GM23248 (cell line): ENCODE data around the gene KRTAP6-3. TPM values are rescaled to one million over a fixed set of nuclear protein-coding genes. Genes with fewer than 3 reads are reported as not detected.

Experiments
- DNase-seq: peaks from one replicate; pipeline ENCODE4 v3.0.0-alpha.2; 2015
- H2AFZ ChIP-seq: fragments of 200-600 bp; sonication (generic); 2 replicates; pipeline ENCODE4 v1.6.1; 2016; ENCODE audit warnings: antibody characterized with exemption
- H3F3A ChIP-seq: fragments of 200-600 bp; sonication (generic); 2 replicates; pipeline ENCODE4 v1.6.1; 2016; ENCODE audit warnings: mild to moderate bottlenecking, antibody characterized with exemption, mixed run types; ENCODE audit not compliant: insufficient read depth
- H3K27ac ChIP-seq: fragments of 200-600 bp; sonication (generic); 2 replicates; pipeline ENCODE4 v1.5.1; 2016; ENCODE audit warnings: mild to moderate bottlenecking
- H3K27me3 ChIP-seq: fragments of 200-600 bp; sonication (generic); replicated peaks from 2 replicates; pipeline ENCODE4 v1.6.1; 2016; ENCODE audit warnings: mild to moderate bottlenecking; ENCODE audit not compliant: insufficient read depth
- H3K36me3 ChIP-seq: fragments of 200-600 bp; sonication (generic); 2 replicates; pipeline ENCODE4 v1.6.1; 2016; ENCODE audit warnings: low read depth, mild to moderate bottlenecking
- H3K4me1 ChIP-seq: fragments of 200-600 bp; sonication (generic); 2 replicates; pipeline ENCODE4 v1.6.1; 2016; ENCODE audit warnings: mild to moderate bottlenecking; ENCODE audit not compliant: insufficient read depth
- H3K4me2 ChIP-seq: fragments of 200-600 bp; sonication (generic); one replicate; pipeline ENCODE4 v1.6.1; 2016; ENCODE audit warnings: mild to moderate bottlenecking; ENCODE audit not compliant: unreplicated experiment
- H3K4me3 ChIP-seq: fragments of 200-600 bp; sonication (generic); 2 replicates; pipeline ENCODE4 v1.5.1; 2016; ENCODE audit warnings: mild to moderate bottlenecking
- H3K79me2 ChIP-seq: fragments of 200-600 bp; sonication (generic); 2 replicates; pipeline ENCODE4 v1.6.1; 2016; ENCODE audit warnings: mild to moderate bottlenecking; ENCODE audit not compliant: insufficient read depth
- H3K9ac ChIP-seq: fragments of 200-600 bp; sonication (generic); 2 replicates; pipeline ENCODE4 v1.6.1; 2016; ENCODE audit warnings: mild to moderate bottlenecking
- H3K9me2 ChIP-seq: fragments of 200-600 bp; sonication (generic); 2 replicates; pipeline ENCODE4 v1.6.1; 2016; ENCODE audit warnings: mixed run types, mild to moderate bottlenecking, moderate library complexity; ENCODE audit not compliant: insufficient read depth
- H3K9me3 ChIP-seq: fragments of 200-600 bp; sonication (generic); one replicate; pipeline ENCODE4 v1.6.1; 2017; ENCODE audit warnings: low read depth
- H4K20me1 ChIP-seq: fragments of 200-600 bp; sonication (generic); 2 replicates; pipeline ENCODE4 v1.6.0; 2016; ENCODE audit not compliant: insufficient read depth
- EZH2 ChIP-seq: fragments of 200-600 bp; sonication (generic); IDR thresholded peaks from 2 replicates; pipeline ENCODE4 v1.6.1; 2018; ENCODE audit warnings: antibody characterized with exemption, mild to moderate bottlenecking; ENCODE audit not compliant: insufficient read depth, poor library complexity, severe bottlenecking
- EZH2phosphoT487 ChIP-seq: fragments of 200-600 bp; sonication (generic); IDR thresholded peaks from 2 replicates; pipeline ENCODE4 v1.6.1; 2018; ENCODE audit warnings: antibody characterized with exemption, moderate library complexity, mild to moderate bottlenecking, low read depth; ENCODE audit not compliant: insufficient read depth
- WGBS, 2 experiments: methylation state at CpG; one replicate each; pipeline ENCODE4 v1.1.6; 2015 to 2017; ENCODE audit warnings: low lambda C conversion rate in 2 of 2, low coverage in 1 of 2; ENCODE audit errors: missing lambda C conversion rate in 2 of 2; 5-methylcytosine and 5-hydroxymethylcytosine counted together
- in situ Hi-C: fragments of 300-500 bp; cut with MboI; formaldehyde crosslinking; loops from 2 replicates; pipeline ENCODE4 v1.15.0; 2020
- polyA plus RNA-seq: library from polyadenylated mRNA; unstranded; fragments of >200 nt; fragmentation: Nextera tagmentation; extraction: Ambion mirVana; gene quantifications from 2 replicates; pipeline ENCODE4 v1.2.1, GENCODE V29; 2016
- small RNA-seq: library from RNA; depleted of rRNA; stranded (forward); fragments of <200 nt; gene quantifications from one replicate; pipeline ENCODE3, GENCODE V24; 2014; ENCODE audit warnings: low read depth, low replicate concordance
- total RNA-seq: library from RNA; depleted of rRNA; stranded (reverse); fragments of >200 nt; shearing (Covaris generic); gene quantifications from 2 replicates; pipeline ENCODE4 v1.2.3, GENCODE V29; 2014; rRNA removed

Gene KRTAP6-3
- total and polyA plus RNA-seq, 2 experiments from 2014 or later = not detected

DNA sequence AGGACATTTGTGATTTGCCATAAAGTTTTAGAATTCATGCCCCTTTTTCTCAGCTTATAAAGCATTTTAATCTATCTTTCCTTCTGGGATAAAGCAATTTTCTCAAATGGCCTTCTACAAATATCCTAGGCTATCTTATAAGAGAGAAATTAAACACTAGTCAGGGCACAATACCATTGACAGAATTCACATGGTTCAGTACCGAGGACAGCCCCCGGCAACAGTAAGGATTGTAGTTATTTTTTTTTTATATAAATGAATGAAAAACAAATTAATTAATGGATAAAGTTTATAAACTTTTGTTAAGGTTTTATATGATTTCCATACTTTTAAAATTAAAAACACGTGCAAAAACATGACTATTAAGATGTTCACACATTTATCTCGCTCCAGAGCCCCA lies 35.9 kb downstream of the KRTAP6-3 start:
- DNase-seq = no peak
- WGBS, 2 experiments = 20 to 21% methylated on average over 4 of the region's 4 CpGs
- H3K9me3 ChIP-seq = peaks cover 4% of the 10 kb centered on the region
- H2AFZ ChIP-seq = no peak overlapping the region
- H3F3A ChIP-seq = no peaks in the 10 kb centered on the region
- H3K4me2 ChIP-seq = no peak overlapping the region
- no peaks in the 10 kb centered on the region for H3K27me3 ChIP-seq
- H3K4me1 ChIP-seq = no peaks in the 10 kb centered on the region
- H3K4me3 ChIP-seq = no peak overlapping the region
- H3K27ac ChIP-seq = no peak overlapping the region
- no peaks in the 10 kb centered on the region for H4K20me1 ChIP-seq
- H3K9ac ChIP-seq = no peak overlapping the region
- no peaks in the 10 kb centered on the region for H3K79me2 ChIP-seq
- no peaks in the 10 kb centered on the region for H3K36me3 ChIP-seq
- in situ Hi-C loops = no loop called here
- no peaks in the 10 kb centered on the region for H3K9me2 ChIP-seq
- no peak for TF ChIP-seq EZH2
- TF ChIP-seq EZH2phosphoT487 = no peak

DNA sequence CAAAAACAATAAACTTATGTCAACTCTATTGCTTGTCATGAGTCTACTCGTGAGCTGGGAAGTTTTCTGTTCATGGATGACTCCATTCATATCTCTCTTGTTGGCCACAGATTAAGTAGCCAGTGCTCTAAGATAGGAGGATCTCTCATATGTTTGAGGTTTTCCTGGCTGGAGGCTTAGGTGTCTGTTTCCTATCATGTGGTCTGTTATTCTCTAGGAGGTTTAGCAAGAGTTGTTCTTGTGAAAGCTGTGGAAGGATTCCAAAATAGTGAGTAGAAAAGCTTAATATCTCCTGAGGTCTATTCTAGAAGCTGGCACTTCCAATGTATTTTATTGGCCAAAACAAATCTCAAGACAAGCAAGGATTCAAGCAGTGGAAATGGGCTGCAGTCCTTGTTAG lies 37.0 kb downstream of the KRTAP6-3 start:
- Histone ChIP-seq H3K4me1 (no peaks in the 10 kb centered on the region), H3K9me3 (peaks cover 4% of the 10 kb centered on the region), H4K20me1 (no peaks in the 10 kb centered on the region), H2AFZ (no peak overlapping the region), H3F3A (no peaks in the 10 kb centered on the region), H3K9me2 (no peaks in the 10 kb centered on the region), H3K4me3 (no peak overlapping the region), H3K36me3 (no peaks in the 10 kb centered on the region), H3K9ac (no peak overlapping the region), H3K27me3 (no peaks in the 10 kb centered on the region), H3K27ac (no peak overlapping the region), H3K79me2 (no peaks in the 10 kb centered on the region), H3K4me2 (no peak overlapping the region)
- 28 to 36% methylated on average over 1 of the region's 1 CpG for WGBS, 2 experiments
- in situ Hi-C loops = no loop called here
- DNase-seq = no peak
- TF ChIP-seq EZH2phosphoT487 (no peak), EZH2 (no peak)

GRCh38 chr21:30634906-30635305 lies 42.7 kb downstream of the KRTAP6-3 start, which contains the start of gene KRTAP20-2:
KRTAP20-2 (plus strand) TSS chr21:30635206; CDS start chr21:30635264, 58 bp downstream.
- no peaks in the 10 kb centered on the region for H3K9me3 ChIP-seq
- TF ChIP-seq EZH2phosphoT487 (no peak), EZH2 (no peak)
- H4K20me1 ChIP-seq = no peaks in the 10 kb centered on the region
- no peak for DNase-seq
- no peaks in the 10 kb centered on the region for H3K9me2 ChIP-seq
- H3F3A ChIP-seq = no peaks in the 10 kb centered on the region
- no peak within 1 kb of the TSS for H3K9ac ChIP-seq
- H3K27ac ChIP-seq = no peak within 1 kb of the TSS
- H3K4me1 ChIP-seq = no peaks in the 10 kb centered on the region
- H3K4me2 ChIP-seq = no peak within 1 kb of the TSS
- WGBS, 2 experiments = 21 to 31% methylated on average over 1 of the region's 1 CpG
- in situ Hi-C loops = no loop called here
- H3K36me3 ChIP-seq = no peaks in the 10 kb centered on the region
- no peaks in the 10 kb centered on the region for H3K79me2 ChIP-seq
- no peaks in the 10 kb centered on the region for H3K27me3 ChIP-seq
- no peak within 1 kb of the TSS for H3K4me3 ChIP-seq
- H2AFZ ChIP-seq = no peak within 1 kb of the TSS

DNA sequence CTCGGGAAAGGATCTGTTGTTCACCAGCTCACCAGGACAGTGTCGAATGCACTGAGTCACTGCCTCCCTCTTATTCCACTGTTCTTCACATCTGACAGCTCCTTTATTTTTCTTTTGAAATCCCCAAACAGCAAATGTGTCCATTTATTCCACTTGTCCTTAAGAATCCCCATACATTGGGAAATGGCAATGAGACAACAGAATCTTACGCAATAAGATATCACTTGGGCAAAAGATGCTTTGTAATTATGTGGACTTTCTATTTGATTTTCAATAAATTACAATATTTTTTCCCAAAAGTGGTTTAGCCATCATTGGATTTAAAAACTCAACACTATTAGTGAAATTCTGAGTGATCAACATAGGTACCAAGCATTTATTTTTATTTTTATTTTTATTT lies 46.4 kb downstream of the KRTAP6-3 start:
- Histone ChIP-seq H3K27me3 (no peaks in the 10 kb centered on the region), H3K27ac (no peak overlapping the region), H4K20me1 (no peaks in the 10 kb centered on the region), H3K9me2 (no peaks in the 10 kb centered on the region), H3K4me2 (no peak overlapping the region), H3K36me3 (no peaks in the 10 kb centered on the region), H3K9ac (no peak overlapping the region), H3K9me3 (no peaks in the 10 kb centered on the region), H3K4me1 (no peaks in the 10 kb centered on the region), H3K79me2 (no peaks in the 10 kb centered on the region), H3K4me3 (no peak overlapping the region), H2AFZ (no peak overlapping the region), H3F3A (no peaks in the 10 kb centered on the region)
- in situ Hi-C loops = no loop called here
- TF ChIP-seq EZH2phosphoT487 (no peak), EZH2 (no peak)
- DNase-seq = no peak
- WGBS, 2 experiments = 40 to 44% methylated on average over 3 of the region's 3 CpGs

- H3K9ac ChIP-seq = no peak within 1 kb of the TSS
- no peaks in the 10 kb centered on the region for H3K4me1 ChIP-seq
- no peak within 1 kb of the TSS for H3K27ac ChIP-seq
- no peaks in the 10 kb centered on the region for H3K79me2 ChIP-seq
- no peaks in the 10 kb centered on the region for H4K20me1 ChIP-seq
- no peaks in the 10 kb centered on the region for H3K27me3 ChIP-seq
- H3K9me2 ChIP-seq = no peaks in the 10 kb centered on the region
- no peak for DNase-seq
- no peak within 1 kb of the TSS for H3K4me3 ChIP-seq
- H3F3A ChIP-seq = no peaks in the 10 kb centered on the region
- H3K9me3 ChIP-seq = no peaks in the 10 kb centered on the region
- H2AFZ ChIP-seq = no peak within 1 kb of the TSS
- in situ Hi-C loops = no loop called here
- no peaks in the 10 kb centered on the region for H3K36me3 ChIP-seq
- WGBS, 2 experiments = 22 to 32% methylated on average over 2 of the region's 2 CpGs
- TF ChIP-seq EZH2 (no peak), EZH2phosphoT487 (no peak)
- H3K4me2 ChIP-seq = no peak within 1 kb of the TSS
Observed at GRCh38 chr21:30642564-30642963, 50.3 kb downstream of the KRTAP6-3 start, which contains the start of gene KRTAP20-3. KRTAP20-3 (plus strand) TSS chr21:30642864.

Small RNA genes lying within 50 kb of the gene (small RNA-seq; reads per million reads assigned to genes)
- gene KRTAP20-1 (not detected), gene KRTAP20-3 (not detected), gene KRTAP20-4 (not detected), gene KRTAP22-1 (not detected), gene KRTAP22-2 (not detected)

Other genes starting within 250 kb of the KRTAP6-3 start
- gene KRTAP23-1, start 243.8 kb upstream of the KRTAP6-3 start, total RNA-seq = not detected in 2 replicates
- not detected in 2 replicates for gene KRTAP23-1, start 243.8 kb upstream of the KRTAP6-3 start, polyA plus RNA-seq
- gene KRTAP13-2, start 220.2 kb upstream of the KRTAP6-3 start, total RNA-seq = not detected in 2 replicates
- not detected in 2 replicates for gene KRTAP13-2, start 220.2 kb upstream of the KRTAP6-3 start, polyA plus RNA-seq
- not detected in 2 replicates for gene KRTAP13-1, start 196.4 kb upstream of the KRTAP6-3 start, total RNA-seq
- gene KRTAP13-1, start 196.4 kb upstream of the KRTAP6-3 start, polyA plus RNA-seq = not detected in 2 replicates
- gene KRTAP13-3, start 166.5 kb upstream of the KRTAP6-3 start, total RNA-seq = not detected in 2 replicates
- gene KRTAP13-3, start 166.5 kb upstream of the KRTAP6-3 start, polyA plus RNA-seq = not detected in 2 replicates
- gene KRTAP13-4, start 162.2 kb upstream of the KRTAP6-3 start, total RNA-seq = not detected in 2 replicates
- not detected in 2 replicates for gene KRTAP13-4, start 162.2 kb upstream of the KRTAP6-3 start, polyA plus RNA-seq
- gene KRTAP15-1, start 152.2 kb upstream of the KRTAP6-3 start, total RNA-seq = not detected in 2 replicates
- gene KRTAP15-1, start 152.2 kb upstream of the KRTAP6-3 start, polyA plus RNA-seq = not detected in 2 replicates
- not detected in 2 replicates for gene KRTAP19-1, start 112.1 kb upstream of the KRTAP6-3 start, total RNA-seq
- not detected in 2 replicates for gene KRTAP19-1, start 112.1 kb upstream of the KRTAP6-3 start, polyA plus RNA-seq
- gene KRTAP19-2, start 105.0 kb upstream of the KRTAP6-3 start, total RNA-seq = not detected in 2 replicates
- not detected in 2 replicates for gene KRTAP19-2, start 105.0 kb upstream of the KRTAP6-3 start, polyA plus RNA-seq
- gene KRTAP19-3, start 100.4 kb upstream of the KRTAP6-3 start, total RNA-seq = not detected in 2 replicates
- gene KRTAP19-3, start 100.4 kb upstream of the KRTAP6-3 start, polyA plus RNA-seq = not detected in 2 replicates
- gene KRTAP19-4, start 95.3 kb upstream of the KRTAP6-3 start, total RNA-seq = not detected in 2 replicates
- gene KRTAP19-4, start 95.3 kb upstream of the KRTAP6-3 start, polyA plus RNA-seq = not detected in 2 replicates
- not detected in 2 replicates for gene KRTAP19-5, start 90.3 kb upstream of the KRTAP6-3 start, total RNA-seq
- gene KRTAP19-5, start 90.3 kb upstream of the KRTAP6-3 start, polyA plus RNA-seq = not detected in 2 replicates
- not detected in 2 replicates for gene KRTAP19-6, start 50.6 kb upstream of the KRTAP6-3 start, total RNA-seq
- gene KRTAP19-6, start 50.6 kb upstream of the KRTAP6-3 start, polyA plus RNA-seq = not detected in 2 replicates
- gene KRTAP19-7, start 31.1 kb upstream of the KRTAP6-3 start, total RNA-seq = not detected in 2 replicates
- not detected in 2 replicates for gene KRTAP19-7, start 31.1 kb upstream of the KRTAP6-3 start, polyA plus RNA-seq
- gene KRTAP22-2, start 2.0 kb upstream of the KRTAP6-3 start, total RNA-seq = not detected in 2 replicates
- not detected in 2 replicates for gene KRTAP22-2, start 2.0 kb upstream of the KRTAP6-3 start, polyA plus RNA-seq
- gene KRTAP6-2, start 6.5 kb downstream of the KRTAP6-3 start, total RNA-seq = not detected in 2 replicates
- not detected in 2 replicates for gene KRTAP6-2, start 6.5 kb downstream of the KRTAP6-3 start, polyA plus RNA-seq
- gene KRTAP22-1, start 8.6 kb downstream of the KRTAP6-3 start, total RNA-seq = not detected in 2 replicates
- gene KRTAP22-1, start 8.6 kb downstream of the KRTAP6-3 start, polyA plus RNA-seq = not detected in 2 replicates
- gene KRTAP6-1, start 21.5 kb downstream of the KRTAP6-3 start, total RNA-seq = not detected in 2 replicates
- not detected in 2 replicates for gene KRTAP6-1, start 21.5 kb downstream of the KRTAP6-3 start, polyA plus RNA-seq
- gene KRTAP20-1, start 24.0 kb downstream of the KRTAP6-3 start, total RNA-seq = not detected in 2 replicates
- gene KRTAP20-1, start 24.0 kb downstream of the KRTAP6-3 start, polyA plus RNA-seq = not detected in 2 replicates
- gene KRTAP20-4, start 28.2 kb downstream of the KRTAP6-3 start, total RNA-seq = not detected in 2 replicates
- not detected in 2 replicates for gene KRTAP20-4, start 28.2 kb downstream of the KRTAP6-3 start, polyA plus RNA-seq
- gene KRTAP20-2, start 42.8 kb downstream of the KRTAP6-3 start, total RNA-seq = not detected in 2 replicates
- gene KRTAP20-2, start 42.8 kb downstream of the KRTAP6-3 start, polyA plus RNA-seq = not detected in 2 replicates
- not detected in 2 replicates for gene KRTAP20-3, start 50.4 kb downstream of the KRTAP6-3 start, total RNA-seq
- not detected in 2 replicates for gene KRTAP20-3, start 50.4 kb downstream of the KRTAP6-3 start, polyA plus RNA-seq
- not detected in 2 replicates for gene KRTAP21-3, start 126.3 kb downstream of the KRTAP6-3 start, total RNA-seq
- gene KRTAP21-3, start 126.3 kb downstream of the KRTAP6-3 start, polyA plus RNA-seq = not detected in 2 replicates
- gene KRTAP21-2, start 154.8 kb downstream of the KRTAP6-3 start, total RNA-seq = not detected in 2 replicates
- not detected in 2 replicates for gene KRTAP21-2, start 154.8 kb downstream of the KRTAP6-3 start, polyA plus RNA-seq
- gene KRTAP21-1, start 163.0 kb downstream of the KRTAP6-3 start, total RNA-seq = not detected in 2 replicates
- not detected in 2 replicates for gene KRTAP21-1, start 163.0 kb downstream of the KRTAP6-3 start, polyA plus RNA-seq
- not detected in 2 replicates for gene KRTAP8-1, start 220.8 kb downstream of the KRTAP6-3 start, total RNA-seq
- gene KRTAP8-1, start 220.8 kb downstream of the KRTAP6-3 start, polyA plus RNA-seq = not detected in 2 replicates
- gene KRTAP7-1, start 237.3 kb downstream of the KRTAP6-3 start, total RNA-seq = not detected in 2 replicates
- gene KRTAP7-1, start 237.3 kb downstream of the KRTAP6-3 start, polyA plus RNA-seq = not detected in 2 replicates